GM13977 (cell line): ENCODE results near the gene TMEM86B.

Experiments used
- DNase-seq: peaks from one replicate; pipeline ENCODE4 v3.0.0; 2012; ENCODE audit warnings: low spot score
- CTCF ChIP-seq: IDR thresholded peaks from 2 replicates; pipeline ENCODE4 v1.5.1; 2012; ENCODE audit warnings: mild to moderate bottlenecking, control low read depth; ENCODE audit not compliant: insufficient read depth; ENCODE audit errors: extremely low read depth, missing control alignments
- in situ Hi-C: fragments of 300-500 bp; cut with MboI; formaldehyde crosslinking; loops from one replicate; pipeline ENCODE4 v1.12.0; 2022; ENCODE audit warnings: low sequenced_read_pairs, low pct_unique_long_range_greater_than_20kb, mixed read lengths, inconsistent platforms; ENCODE audit not compliant: unreplicated experiment

TMEM86B gene

GRCh38 chr19:55223291-55224037 lies 5.1 kb downstream of the TMEM86B start:
- no peak for DNase-seq
- no peak for TF ChIP-seq CTCF
- in situ Hi-C loops, result no loop called here

- in situ Hi-C loops, result no loop called here
- no peak for TF ChIP-seq CTCF
- DNase-seq, result no peak
Measured at GRCh38 chr19:55220525-55220924, 8.0 kb downstream of the TMEM86B start.

GRCh38 chr19:55216461-55217198 lies 11.9 kb downstream of the TMEM86B start:
- in situ Hi-C loops, result no loop called here
- TF ChIP-seq CTCF, result no peak
- DNase-seq, result peak; percentile 62

GRCh38 chr19:55213547-55213946 lies 15.0 kb downstream of the TMEM86B start:
- no peak for DNase-seq
- no peak for TF ChIP-seq CTCF
- in situ Hi-C loops, result no loop called here

GRCh38 chr19:55212447-55212846 lies 16.1 kb downstream of the TMEM86B start:
- peak; percentile 48 for TF ChIP-seq CTCF
- in situ Hi-C loops, result no loop called here
- DNase-seq, result no peak

GRCh38 chr19:55209693-55210472 lies 18.7 kb downstream of the TMEM86B start:
- in situ Hi-C loops, result no loop called here
- no peak for TF ChIP-seq CTCF
- DNase-seq, result no peak
